IgD-negative memory B cell (primary cell): ENCODE results near the gene METTL25B. TPM values are rescaled to one million over a fixed set of nuclear protein-coding genes. Genes with fewer than 3 reads are reported as not detected.
A peak's percentile ranks its signal among the peaks of the same experiment; 100 is the strongest.

Source experiments
- H3K27ac Mint-ChIP-seq, 3 donors: one replicate each; pipeline ENCODE4 v1.8.0; 2020 to 2022; ENCODE audit warnings: mild to moderate bottlenecking in 3 of 3, mixed read lengths in 3 of 3, moderate library complexity in 1 of 3
- H3K27me3 Mint-ChIP-seq: one replicate; pipeline ENCODE4 v1.8.0; 2021; ENCODE audit warnings: mixed read lengths
- H3K36me3 Mint-ChIP-seq: one replicate; pipeline ENCODE4 v1.8.0; 2020; ENCODE audit warnings: mild to moderate bottlenecking, mixed read lengths
- H3K4me1 Mint-ChIP-seq, 3 donors: one replicate each; pipeline ENCODE4 v1.8.0; 2020 to 2022; ENCODE audit warnings: mixed read lengths in 3 of 3, mild to moderate bottlenecking in 1 of 3
- H3K4me3 Mint-ChIP-seq, 4 donors: one replicate each; pipeline ENCODE4 v1.8.0; 2020 to 2022; ENCODE audit warnings: mild to moderate bottlenecking in 4 of 4, mixed read lengths in 4 of 4, moderate library complexity in 3 of 4
- H3K9me3 Mint-ChIP-seq, 3 donors: one replicate each; pipeline ENCODE4 v1.8.0; 2020 to 2021; ENCODE audit warnings: mixed read lengths in 3 of 3, mild to moderate bottlenecking in 1 of 3
- polyA plus RNA-seq: library from polyadenylated mRNA; unstranded; fragments of 300-500 nt; fragmentation: Illumina TruSeq; gene quantifications from one replicate; pipeline ENCODE4 v1.2.3, GENCODE V29; 2021

The METTL25B gene
- polyA plus RNA-seq, 1 donor from 2014 or later: 11.5 TPM

- Mint-ChIP-seq H3K4me3 (peak overlapping the region in 1 of 4 donors; percentile 52), H3K36me3 (peaks cover 5% of the 10 kb centered on the region), H3K4me1 (peaks cover 23 to 45% (median 39%) of the 10 kb centered on the region in 3 donors), H3K27ac (no peak overlapping the region), H3K9me3 (peaks cover 0 to 1% (median 0%) of the 10 kb centered on the region in 3 donors), H3K27me3 (no peaks in the 10 kb centered on the region)
These were observed 47.5 kb downstream of the METTL25B start for GRCh38 chr1:156775799-156776198.

- Mint-ChIP-seq H3K4me1 (peaks cover 17 to 38% (median 33%) of the 10 kb centered on the region in 3 donors), H3K36me3 (peaks cover 3% of the 10 kb centered on the region), H3K9me3 (peaks cover 0 to 1% (median 0%) of the 10 kb centered on the region in 3 donors), H3K27ac (peak overlapping the region in 2 of 3 donors; percentile 2 to 75), H3K27me3 (no peaks in the 10 kb centered on the region), H3K4me3 (peak overlapping the region in 1 of 4 donors; percentile 13)
These were observed 48.7 kb downstream of the METTL25B start for GRCh38 chr1:156776942-156777341.

GRCh38 chr1:156777573-156777972 lies 49.3 kb downstream of the METTL25B start:
- peaks cover 0 to 1% (median 0%) of the 10 kb centered on the region in 3 donors for H3K9me3 Mint-ChIP-seq
- H3K27me3 Mint-ChIP-seq: no peaks in the 10 kb centered on the region
- no peak overlapping the region for H3K4me3 Mint-ChIP-seq
- peaks cover 16 to 34% (median 29%) of the 10 kb centered on the region in 3 donors for H3K4me1 Mint-ChIP-seq
- H3K36me3 Mint-ChIP-seq: peaks cover 3% of the 10 kb centered on the region
- H3K27ac Mint-ChIP-seq: no peak overlapping the region

DNA sequence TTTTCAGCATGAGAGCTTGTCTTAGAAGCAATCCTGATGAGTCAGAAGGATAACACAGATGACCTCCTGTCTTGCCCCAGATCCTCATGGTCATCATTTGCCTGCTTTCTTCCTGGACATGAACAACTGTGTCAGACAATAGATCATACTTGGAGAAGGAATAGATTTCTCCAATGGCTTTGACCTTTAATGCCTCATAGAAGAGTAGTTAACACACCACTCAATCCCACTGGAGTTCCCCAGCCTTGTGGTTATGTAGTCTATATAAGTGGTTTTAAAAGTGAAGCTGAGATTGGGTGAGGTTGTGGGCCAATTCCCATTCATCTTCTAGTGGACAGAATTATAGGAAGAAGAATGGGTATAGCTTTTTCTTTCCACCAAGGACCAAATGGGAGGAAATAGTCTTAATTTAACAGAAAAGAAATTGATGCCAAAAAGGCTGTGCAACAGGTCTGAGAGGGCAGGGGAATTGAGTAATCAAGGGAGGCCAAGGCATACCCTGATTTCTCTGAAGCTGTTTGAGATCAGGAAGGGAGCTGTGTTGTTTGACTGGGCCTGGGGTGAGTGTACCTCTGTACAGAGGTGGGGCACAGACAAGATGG lies 53.4 kb downstream of the METTL25B start:
- Mint-ChIP-seq H3K36me3 (no peaks in the 10 kb centered on the region), H3K27ac (peak overlapping the region in 1 of 3 donors; percentile 77), H3K9me3 (no peaks in the 10 kb centered on the region), H3K4me3 (no peak overlapping the region), H3K27me3 (no peaks in the 10 kb centered on the region), H3K4me1 (peaks cover 6 to 13% (median 12%) of the 10 kb centered on the region in 3 donors)

GRCh38 chr1:156785458-156785857 lies 57.2 kb downstream of the METTL25B start:
- Mint-ChIP-seq H3K4me1 (peaks cover 0 to 1% (median 0%) of the 10 kb centered on the region in 3 donors), H3K4me3 (no peak overlapping the region), H3K36me3 (peaks cover 4% of the 10 kb centered on the region), H3K9me3 (no peaks in the 10 kb centered on the region), H3K27ac (peak overlapping the region in 1 of 3 donors; percentile 23), H3K27me3 (no peaks in the 10 kb centered on the region)

Other genes with a start within 250 kb of the METTL25B start
- 16.2 TPM for gene MEF2D, start 227.7 kb upstream of the METTL25B start, polyA plus RNA-seq
- gene IQGAP3, start 155.9 kb upstream of the METTL25B start, polyA plus RNA-seq: not detected
- gene TTC24, start 148.7 kb upstream of the METTL25B start, polyA plus RNA-seq: 0.38 TPM
- gene NAXE, start 136.7 kb upstream of the METTL25B start, polyA plus RNA-seq: 121 TPM
- 45.5 TPM for gene GPATCH4, start 127.0 kb upstream of the METTL25B start, polyA plus RNA-seq
- gene HAPLN2, start 109.1 kb upstream of the METTL25B start, polyA plus RNA-seq: not detected
- not detected for gene BCAN, start 86.4 kb upstream of the METTL25B start, polyA plus RNA-seq
- gene NES, start 51.1 kb upstream of the METTL25B start, polyA plus RNA-seq: not detected
- 0.31 TPM for gene CRABP2, start 22.9 kb upstream of the METTL25B start, polyA plus RNA-seq
- gene ISG20L2, start 297 bp downstream of the METTL25B start, polyA plus RNA-seq: 39.7 TPM
- 93.7 TPM for gene MRPL24, start 12.6 kb downstream of the METTL25B start, polyA plus RNA-seq
- 17.8 TPM for gene HDGF, start 23.2 kb downstream of the METTL25B start, polyA plus RNA-seq
- gene PRCC, start 39.1 kb downstream of the METTL25B start, polyA plus RNA-seq: 57.3 TPM
- gene SH2D2A, start 88.4 kb downstream of the METTL25B start, polyA plus RNA-seq: 2.1 TPM
- not detected for gene INSRR, start 130.6 kb downstream of the METTL25B start, polyA plus RNA-seq
- not detected for gene NTRK1, start 132.4 kb downstream of the METTL25B start, polyA plus RNA-seq
- not detected for gene PEAR1, start 165.2 kb downstream of the METTL25B start, polyA plus RNA-seq
- not detected for gene LRRC71, start 192.2 kb downstream of the METTL25B start, polyA plus RNA-seq